ENCODE data around the gene CDK2. TPM values are rescaled to one million over a fixed set of nuclear protein-coding genes. Genes with fewer than 3 reads are reported as not detected.

The CDK2 gene
- total and polyA plus RNA-seq, 9 of the 15 experiments (the other 6 are each of a cell fraction or from before 2014, with no cell fraction given), result 17.4 to 213 (median 109) TPM

- in situ Hi-C loops (cut with MboI) (no loop called here), intact Hi-C loops (cut with micrococcal nuclease) (no loop called here)
- Histone ChIP-seq H3K4me2 (ENCODE audit: insufficient read depth, low read length) (no peak overlapping the region), H2AFZ (ENCODE audit: low read depth, low read length) (no peak overlapping the region), H4K20me1 (replicated peaks; ENCODE audit: control insufficient read depth, insufficient read depth, low read length) (no peaks in the 10 kb centered on the region), H3K9ac (ENCODE audit: insufficient read depth in 1 of 2, low read depth in 2 of 2, low read length in 2 of 2) (no peak overlapping the region), H3K79me2 (ENCODE audit: control insufficient read depth, insufficient read depth, low read length) (peaks cover 40% of the 10 kb centered on the region), H3K4me3 (no peak overlapping the region), H3K27me3 (ENCODE audit: control insufficient read depth in 2 of 2, insufficient read depth in 2 of 2, low read length in 2 of 2) (no peaks in the 10 kb centered on the region), H3K27ac (ENCODE audit: extremely low read depth, low read depth, low read length) (no peak overlapping the region), H3K36me3 (ENCODE audit: control insufficient read depth, insufficient read depth, low read length) (no peaks in the 10 kb centered on the region), H3K9me3 (replicated peaks; ENCODE audit: control insufficient read depth, insufficient read depth, low read depth, low read length) (no peaks in the 10 kb centered on the region), H3K9me1 (ENCODE audit: control insufficient read depth, insufficient read depth, low read length) (no peaks in the 10 kb centered on the region), H3K4me1 (replicated peaks in 1 of 2; ENCODE audit: control insufficient read depth in 2 of 2, insufficient read depth in 2 of 2, low read length in 2 of 2) (peaks cover 24 to 36% of the 10 kb centered on the region in 2 experiments)
- WGBS (ENCODE audit: insufficient coverage, low coverage, missing lambda C conversion rate), result 86% methylated on average over 1 of the region's 1 CpG
- FAIRE-seq (no peak), DNase-seq (ENCODE audit: extremely low read depth in 1 of 4, low spot score in 3 of 4) (no peak), ATAC-seq (no peak)
- ChIA-PET POLR2A (interaction anchor here (2.0 to 4.0 kb wide), 3 partner anchors 12 to 45 kb away, joined by 5 to 19 read pairs (median 18); partner anchors contain the start of genes RAB5B and SUOX), CTCF (ENCODE audit: low intra/inter-chr PET ratio) (no interaction called here)
- no peak for TF ChIP-seq ZNF436 (CRISPR knock-in tag; IDR thresholded peaks at IDR 0.05)
- no peak for TF ChIP-seq HCFC1 (IDR thresholded peaks at IDR 0.05; ENCODE audit: low read depth, low read length)
- TF ChIP-seq BCOR (IDR thresholded peaks at IDR 0.05), result no peak
- no peak for TF ChIP-seq EP300 (IDR thresholded peaks at IDR 0.05; ENCODE audit: low read length)
- TF ChIP-seq ZNF77 (CRISPR knock-in tag; IDR thresholded peaks at IDR 0.05), result no peak
- TF ChIP-seq TBP (optimal IDR thresholded peaks at IDR 0.05; ENCODE audit: low read depth, low read length), result no peak
- TF ChIP-seq NR2F6 (CRISPR knock-in tag; IDR thresholded peaks at IDR 0.05), result no peak
- no peak for TF ChIP-seq POLR3G (IDR thresholded peaks at IDR 0.05; ENCODE audit: extremely low read depth, insufficient read length, insufficient replicate concordance)
- TF ChIP-seq SIX5 (IDR thresholded peaks at IDR 0.05; ENCODE audit: borderline replicate concordance in 1 of 2, insufficient read depth in 1 of 2, low read depth in 1 of 2, low read length in 2 of 2), result no peak
- TF ChIP-seq STAG1 (CRISPR knock-in tag; IDR thresholded peaks at IDR 0.05; ENCODE audit: borderline replicate concordance), result no peak
- no peak for TF ChIP-seq FOXK2 (conservative IDR thresholded peaks at IDR 0.05 in 1 of 2, IDR thresholded peaks at IDR 0.05 in 1 of 2; ENCODE audit: low read depth in 2 of 2)
- TF ChIP-seq TFAM (CRISPR knock-in tag; conservative IDR thresholded peaks at IDR 0.05), result no peak
- TF ChIP-seq EP400 (IDR thresholded peaks at IDR 0.05), result no peak
- TF ChIP-seq NR4A1 (CRISPR knock-in tag; IDR thresholded peaks at IDR 0.05), result no peak
- no peak for TF ChIP-seq NR4A1 (tag; IDR thresholded peaks at IDR 0.05)
- TF ChIP-seq, protein P1, sequence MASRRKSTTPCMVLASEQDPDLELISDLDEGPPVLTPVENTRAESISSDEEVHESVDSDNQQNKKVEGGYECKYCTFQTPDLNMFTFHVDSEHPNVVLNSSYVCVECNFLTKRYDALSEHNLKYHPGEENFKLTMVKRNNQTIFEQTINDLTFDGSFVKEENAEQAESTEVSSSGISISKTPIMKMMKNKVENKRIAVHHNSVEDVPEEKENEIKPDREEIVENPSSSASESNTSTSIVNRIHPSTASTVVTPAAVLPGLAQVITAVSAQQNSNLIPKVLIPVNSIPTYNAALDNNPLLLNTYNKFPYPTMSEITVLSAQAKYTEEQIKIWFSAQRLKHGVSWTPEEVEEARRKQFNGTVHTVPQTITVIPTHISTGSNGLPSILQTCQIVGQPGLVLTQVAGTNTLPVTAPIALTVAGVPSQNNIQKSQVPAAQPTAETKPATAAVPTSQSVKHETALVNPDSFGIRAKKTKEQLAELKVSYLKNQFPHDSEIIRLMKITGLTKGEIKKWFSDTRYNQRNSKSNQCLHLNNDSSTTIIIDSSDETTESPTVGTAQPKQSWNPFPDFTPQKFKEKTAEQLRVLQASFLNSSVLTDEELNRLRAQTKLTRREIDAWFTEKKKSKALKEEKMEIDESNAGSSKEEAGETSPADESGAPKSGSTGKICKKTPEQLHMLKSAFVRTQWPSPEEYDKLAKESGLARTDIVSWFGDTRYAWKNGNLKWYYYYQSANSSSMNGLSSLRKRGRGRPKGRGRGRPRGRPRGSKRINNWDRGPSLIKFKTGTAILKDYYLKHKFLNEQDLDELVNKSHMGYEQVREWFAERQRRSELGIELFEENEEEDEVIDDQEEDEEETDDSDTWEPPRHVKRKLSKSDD (conservative IDR thresholded peaks at IDR 0.05; ENCODE audit: low read length), result no peak
- no peak for TF ChIP-seq RNF2 (IDR thresholded peaks at IDR 0.05)
- TF ChIP-seq E4F1 (CRISPR knock-in tag; IDR thresholded peaks at IDR 0.05; ENCODE audit: borderline replicate concordance), result no peak
- no TSS peak for BruUV-seq (replicated peaks)
These were observed 51.7 kb downstream of the CDK2 start for GRCh38 chr12:56018356-56018755.
